ENCODE data around the gene APMAP.

GRCh38 chr20:24954566-24954965 is 38.0 kb downstream of the APMAP start:
- TF ChIP-seq CTCF (IDR thresholded peaks at IDR 0.05) (no peak), EZH2 (IDR thresholded peaks at IDR 0.05) (no peak), EZH2phosphoT487 (IDR thresholded peaks at IDR 0.05) (no peak)

All from neural progenitor cell (in vitro differentiated cells).